ENCODE results near the gene TUBB2B. TPM values are rescaled to one million over a fixed set of nuclear protein-coding genes. Genes with fewer than 3 reads are reported as not detected.

TUBB2B gene
- polyA plus RNA-seq, 1 experiment = 4.7 TPM

- no peak overlapping the region for H3K27ac ChIP-seq (ENCODE audit: low read depth, low read length)
- H3K4me3 ChIP-seq (ENCODE audit: low read depth, low read length) = no peak overlapping the region
- peaks cover 50% of the 10 kb centered on the region for H3K27me3 ChIP-seq (ENCODE audit: control insufficient read depth, insufficient read depth, low read length)
- TF ChIP-seq, protein P1, sequence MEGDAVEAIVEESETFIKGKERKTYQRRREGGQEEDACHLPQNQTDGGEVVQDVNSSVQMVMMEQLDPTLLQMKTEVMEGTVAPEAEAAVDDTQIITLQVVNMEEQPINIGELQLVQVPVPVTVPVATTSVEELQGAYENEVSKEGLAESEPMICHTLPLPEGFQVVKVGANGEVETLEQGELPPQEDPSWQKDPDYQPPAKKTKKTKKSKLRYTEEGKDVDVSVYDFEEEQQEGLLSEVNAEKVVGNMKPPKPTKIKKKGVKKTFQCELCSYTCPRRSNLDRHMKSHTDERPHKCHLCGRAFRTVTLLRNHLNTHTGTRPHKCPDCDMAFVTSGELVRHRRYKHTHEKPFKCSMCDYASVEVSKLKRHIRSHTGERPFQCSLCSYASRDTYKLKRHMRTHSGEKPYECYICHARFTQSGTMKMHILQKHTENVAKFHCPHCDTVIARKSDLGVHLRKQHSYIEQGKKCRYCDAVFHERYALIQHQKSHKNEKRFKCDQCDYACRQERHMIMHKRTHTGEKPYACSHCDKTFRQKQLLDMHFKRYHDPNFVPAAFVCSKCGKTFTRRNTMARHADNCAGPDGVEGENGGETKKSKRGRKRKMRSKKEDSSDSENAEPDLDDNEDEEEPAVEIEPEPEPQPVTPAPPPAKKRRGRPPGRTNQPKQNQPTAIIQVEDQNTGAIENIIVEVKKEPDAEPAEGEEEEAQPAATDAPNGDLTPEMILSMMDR (IDR thresholded peaks at IDR 0.05; ENCODE audit: low read depth, low read length) = no peak
- no peaks in the 10 kb centered on the region; the same call in 1 of the 2 replicates for H3K9me3 ChIP-seq (ENCODE audit: control insufficient read depth, insufficient read depth, low read length)
- DNase-seq (ENCODE audit: low read depth, low spot score) = no peak
- ChIA-PET POLR2A (no interaction called here), CTCF (interaction anchor here (0.5 to 1.1 kb wide), 2 partner anchors 29 to 98 kb away, joined by 5 to 6 read pairs; no protein-coding TSS in a partner anchor)
These were observed 4.9 kb downstream of the TUBB2B start for GRCh38 chr6:3222506-3223038.

- ChIA-PET CTCF (no interaction called here), POLR2A (no interaction called here)
- TF ChIP-seq, protein P1 (IDR thresholded peaks at IDR 0.05; ENCODE audit: low read depth, low read length) = no peak
- Histone ChIP-seq H3K4me3 (ENCODE audit: low read depth, low read length) (no peak overlapping the region), H3K27me3 (ENCODE audit: control insufficient read depth, insufficient read depth, low read length) (peaks cover 46% of the 10 kb centered on the region), H3K9me3 (ENCODE audit: control insufficient read depth, insufficient read depth, low read length) (no peaks in the 10 kb centered on the region; the same call in 1 of the 2 replicates), H3K27ac (ENCODE audit: low read depth, low read length) (no peak overlapping the region)
- no peak for DNase-seq (ENCODE audit: low read depth, low spot score)
These were observed 5.9 kb downstream of the TUBB2B start for GRCh38 chr6:3221578-3221977.

GRCh38 chr6:3220366-3220765 lies 7.1 kb downstream of the TUBB2B start:
- no peak for DNase-seq (ENCODE audit: low read depth, low spot score)
- Histone ChIP-seq H3K9me3 (ENCODE audit: control insufficient read depth, insufficient read depth, low read length) (no peaks in the 10 kb centered on the region), H3K4me3 (ENCODE audit: low read depth, low read length) (no peak overlapping the region), H3K27ac (ENCODE audit: low read depth, low read length) (no peak overlapping the region), H3K27me3 (ENCODE audit: control insufficient read depth, insufficient read depth, low read length) (peaks cover 39% of the 10 kb centered on the region)
- POLR2A ChIA-PET = no interaction called here
- CTCF ChIA-PET = no interaction called here
- TF ChIP-seq, protein P1 (IDR thresholded peaks at IDR 0.05; ENCODE audit: low read depth, low read length) = no peak

DNA sequence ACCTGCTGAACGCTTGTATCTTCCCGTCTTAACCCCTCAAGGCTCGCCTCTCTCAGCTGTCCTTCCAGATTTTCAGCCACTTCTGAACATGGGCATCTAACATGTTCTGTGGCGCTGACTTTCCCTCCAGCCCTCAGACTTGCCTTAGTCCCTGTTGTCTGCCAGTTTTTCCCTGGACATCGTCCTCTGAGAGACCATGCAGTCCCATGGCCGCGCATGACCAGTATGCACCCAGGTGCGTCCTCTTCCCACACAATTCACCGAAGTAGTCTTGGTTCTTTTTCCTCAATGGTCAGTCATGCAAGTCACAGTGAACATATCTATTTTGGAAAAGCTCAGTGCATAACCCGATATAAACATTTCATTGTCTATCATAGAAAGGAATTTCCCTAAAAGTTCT lies 9.2 kb downstream of the TUBB2B start:
- no peak for DNase-seq (ENCODE audit: low read depth, low spot score)
- Histone ChIP-seq H3K4me3 (ENCODE audit: low read depth, low read length) (no peak overlapping the region), H3K27ac (ENCODE audit: low read depth, low read length) (no peak overlapping the region), H3K27me3 (ENCODE audit: control insufficient read depth, insufficient read depth, low read length) (peaks cover 37% of the 10 kb centered on the region), H3K9me3 (ENCODE audit: control insufficient read depth, insufficient read depth, low read length) (no peaks in the 10 kb centered on the region)
- TF ChIP-seq, protein P1 (IDR thresholded peaks at IDR 0.05; ENCODE audit: low read depth, low read length) = no peak
- ChIA-PET POLR2A (interaction anchor here (0.6 kb wide), 1 partner anchor 13 kb away, joined by 3 read pairs; no protein-coding TSS in a partner anchor), CTCF (no interaction called here)

DNA sequence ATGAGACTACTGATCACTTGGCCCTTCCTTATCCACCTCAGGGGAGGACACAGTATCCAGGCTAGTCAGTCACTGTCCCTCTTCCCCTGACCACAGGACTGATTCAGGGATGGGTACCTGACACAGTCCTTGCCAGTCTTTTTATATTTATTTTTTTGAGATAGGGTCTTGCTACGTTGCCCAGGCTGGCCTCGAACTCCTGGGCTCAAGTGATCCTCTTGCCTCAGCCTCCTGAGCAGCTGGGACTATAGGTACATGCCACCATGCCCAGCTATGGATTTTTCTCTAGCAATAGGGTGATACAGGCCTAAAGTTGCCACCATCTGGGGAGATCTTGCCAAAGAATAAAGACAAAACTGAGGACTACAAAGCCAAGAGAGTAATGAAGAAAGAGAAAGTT lies 10.2 kb downstream of the TUBB2B start:
- TF ChIP-seq, protein P1 (IDR thresholded peaks at IDR 0.05; ENCODE audit: low read depth, low read length) = no peak
- no peak overlapping the region for H3K4me3 ChIP-seq (ENCODE audit: low read depth, low read length)
- no peak overlapping the region for H3K27ac ChIP-seq (ENCODE audit: low read depth, low read length)
- H3K9me3 ChIP-seq (ENCODE audit: control insufficient read depth, insufficient read depth, low read length) = no peaks in the 10 kb centered on the region
- CTCF ChIA-PET = no interaction called here
- no peak for DNase-seq (ENCODE audit: low read depth, low spot score)
- POLR2A ChIA-PET = no interaction called here
- H3K27me3 ChIP-seq (ENCODE audit: control insufficient read depth, insufficient read depth, low read length) = peaks cover 34% of the 10 kb centered on the region

Data from AG04450 (cell line).